HepG2 (cell line): ENCODE data around the gene FBXL2. TPM values are rescaled to one million over a fixed set of nuclear protein-coding genes. Genes with fewer than 3 reads are reported as not detected.

Experiments
- CREB1 ChIP-seq, 2 experiments: fragments of 450-650 bp in 1 of 2; IDR thresholded peaks; 2 replicates each; pipeline ENCODE4 v1.6.1; 2016 to 2017; ENCODE audit warnings: control low read depth in 1 of 2, mild to moderate bottlenecking in 1 of 2, missing compliant biosample characterization in 1 of 2, missing genetic modification characterization in 1 of 2
- EEA1 ChIP-seq: sonication (generic); formaldehyde crosslinking; IDR thresholded peaks from 2 replicates; pipeline ENCODE4 v1.5.1; 2020; ENCODE audit warnings: mild to moderate bottlenecking, missing genetic modification reagents, borderline replicate concordance
- EHMT2 ChIP-seq: fragments of 200-600 bp; sonication (generic); IDR thresholded peaks from 2 replicates; pipeline ENCODE4 v1.7.0; 2017; ENCODE audit warnings: antibody characterized with exemption, low read depth, low read length, borderline replicate concordance
- HOXD1 ChIP-seq: sonication (generic); formaldehyde crosslinking; IDR thresholded peaks from 2 replicates; pipeline ENCODE4 v1.5.0; 2020; ENCODE audit warnings: missing genetic modification reagents
- KDM2A ChIP-seq: sonication (generic); formaldehyde crosslinking; IDR thresholded peaks from 2 replicates; pipeline ENCODE4 v1.4.0; 2020; ENCODE audit warnings: low read depth, missing genetic modification reagents, borderline replicate concordance
- KDM5A ChIP-seq: fragments of 200-600 bp; sonication (generic); IDR thresholded peaks from 2 replicates; pipeline ENCODE4 v1.7.0; 2018; ENCODE audit warnings: antibody characterized with exemption, mild to moderate bottlenecking, low read length, borderline replicate concordance
- NKX3-1 ChIP-seq: sonication (generic); formaldehyde crosslinking; IDR thresholded peaks from 2 replicates; pipeline ENCODE4 v1.5.0; 2020; ENCODE audit warnings: missing genetic modification reagents
- NPAS2 ChIP-seq: sonication (generic); formaldehyde crosslinking; IDR thresholded peaks from 2 replicates; pipeline ENCODE4 v1.8.0; 2022; ENCODE audit warnings: mild to moderate bottlenecking, missing genetic modification reagents, borderline replicate concordance
- POLR2AphosphoS5 ChIP-seq: IDR thresholded peaks from 2 replicates; pipeline ENCODE4 v1.6.1; 2012; ENCODE audit warnings: low read depth, low read length
- POLR2G ChIP-seq: fragments of 200-400 bp; formaldehyde crosslinking; IDR thresholded peaks from 2 replicates; pipeline ENCODE4 v1.6.1; 2018; ENCODE audit warnings: mild to moderate bottlenecking, low read depth, low read length, moderate library complexity
- REST ChIP-seq, 2 experiments: IDR thresholded peaks; 2 replicates each; pipeline ENCODE4 v1.6.1; 2011 to 2012; ENCODE audit warnings: low read length in 2 of 2, borderline replicate concordance in 1 of 2, low read depth in 1 of 2, mild to moderate bottlenecking in 1 of 2, moderate library complexity in 1 of 2
- SMARCE1 ChIP-seq: fragments of 450-650 bp; IDR thresholded peaks from 2 replicates; pipeline ENCODE4 v1.6.1; 2017; ENCODE audit warnings: borderline replicate concordance
- SNAPC2 ChIP-seq: sonication (generic); formaldehyde crosslinking; IDR thresholded peaks from 2 replicates; pipeline ENCODE4 v1.8.1; 2022; ENCODE audit warnings: mild to moderate bottlenecking, missing genetic modification reagents
- SOX13 ChIP-seq, 3 experiments: fragments of 450-650 bp in 1 of 3; sonication (generic) in 1 of 3; formaldehyde crosslinking in 1 of 3; IDR thresholded peaks in 2 of 3; conservative IDR thresholded peaks in 1 of 3; 2 replicates each; pipeline versions ENCODE4 v1.5.0 to v1.6.1; 2016 to 2020; ENCODE audit warnings: antibody characterized with exemption in 1 of 3, mild to moderate bottlenecking in 1 of 3, missing compliant biosample characterization in 1 of 3, missing genetic modification reagents in 1 of 3, moderate library complexity in 1 of 3
- SRF ChIP-seq: IDR thresholded peaks from 2 replicates; pipeline ENCODE4 v1.6.1; 2011; ENCODE audit warnings: mild to moderate bottlenecking, low read depth, low read length, moderate library complexity
- ZBTB38 ChIP-seq: sonication (generic); formaldehyde crosslinking; IDR thresholded peaks from 2 replicates; pipeline ENCODE4 v1.5.1; 2020; ENCODE audit warnings: mild to moderate bottlenecking, missing genetic modification reagents
- ZFP36L2 ChIP-seq: sonication (generic); formaldehyde crosslinking; IDR thresholded peaks from 2 replicates; pipeline ENCODE4 v1.4.0; 2020; ENCODE audit warnings: missing genetic modification reagents
- ZMAT5 ChIP-seq: sonication (generic); formaldehyde crosslinking; IDR thresholded peaks from 2 replicates; pipeline ENCODE4 v1.5.0; 2020; ENCODE audit warnings: mild to moderate bottlenecking, low read depth, missing genetic modification reagents, borderline replicate concordance
- ZNF468 ChIP-seq: sonication (generic); formaldehyde crosslinking; IDR thresholded peaks from 2 replicates; pipeline ENCODE4 v1.8.0; 2022; ENCODE audit warnings: mild to moderate bottlenecking, moderate library complexity, missing genetic modification reagents
- ZNF501 ChIP-seq: sonication (generic); formaldehyde crosslinking; IDR thresholded peaks from 2 replicates; pipeline ENCODE4 v1.5.1; 2020; ENCODE audit warnings: mild to moderate bottlenecking, moderate library complexity, missing genetic modification reagents
- ZNF512 ChIP-seq: sonication (generic); formaldehyde crosslinking; IDR thresholded peaks from 2 replicates; pipeline ENCODE4 v1.4.0; 2020; ENCODE audit warnings: mild to moderate bottlenecking, missing genetic modification reagents
- ZNF660 ChIP-seq: sonication (generic); formaldehyde crosslinking; IDR thresholded peaks from 2 replicates; pipeline ENCODE4 v1.5.1; 2020; ENCODE audit warnings: mild to moderate bottlenecking, low read depth, missing genetic modification reagents, borderline replicate concordance
- polyA plus RNA-seq, 8 experiments: library from polyadenylated mRNA; depleted of rRNA in 3 of 8; stranded (reverse) in 7 of 8; unstranded in 1 of 8; fragments of >200 nt; fragmentation: Illumina TruSeq in 4 of 8; extraction: Trizol in 4 of 8; gene quantifications; 2 replicates each; pipeline versions ENCODE4 v1.2.1 to v1.2.3, GENCODE V29; 2011 to 2016; ENCODE audit warnings: low read depth in 4 of 8, missing spikeins in 1 of 8, mixed read lengths in 1 of 8; ENCODE audit not compliant: insufficient read depth in 1 of 8
- total RNA-seq, 5 experiments: library from RNA; depleted of rRNA; stranded (reverse); fragments of >200 nt; fragmentation: Illumina TruSeq; extraction: Trizol; gene quantifications; 2 replicates each; pipeline ENCODE4 v1.2.3, GENCODE V29; 2016; ENCODE audit warnings: low read depth in 1 of 5
- TF ChIP-seq, protein P1 (sequence below): sonication (generic); formaldehyde crosslinking; IDR thresholded peaks from 2 replicates; pipeline ENCODE4 v1.8.0; 2022; ENCODE audit warnings: missing genetic modification reagents, mild to moderate bottlenecking, inconsistent platforms, borderline replicate concordance

FBXL2 gene
- total and polyA plus RNA-seq, 2 of the 13 experiments (the other 11 are each of a cell fraction or from before 2014, with no cell fraction given) = 1.8 to 5.0 TPM

DNA sequence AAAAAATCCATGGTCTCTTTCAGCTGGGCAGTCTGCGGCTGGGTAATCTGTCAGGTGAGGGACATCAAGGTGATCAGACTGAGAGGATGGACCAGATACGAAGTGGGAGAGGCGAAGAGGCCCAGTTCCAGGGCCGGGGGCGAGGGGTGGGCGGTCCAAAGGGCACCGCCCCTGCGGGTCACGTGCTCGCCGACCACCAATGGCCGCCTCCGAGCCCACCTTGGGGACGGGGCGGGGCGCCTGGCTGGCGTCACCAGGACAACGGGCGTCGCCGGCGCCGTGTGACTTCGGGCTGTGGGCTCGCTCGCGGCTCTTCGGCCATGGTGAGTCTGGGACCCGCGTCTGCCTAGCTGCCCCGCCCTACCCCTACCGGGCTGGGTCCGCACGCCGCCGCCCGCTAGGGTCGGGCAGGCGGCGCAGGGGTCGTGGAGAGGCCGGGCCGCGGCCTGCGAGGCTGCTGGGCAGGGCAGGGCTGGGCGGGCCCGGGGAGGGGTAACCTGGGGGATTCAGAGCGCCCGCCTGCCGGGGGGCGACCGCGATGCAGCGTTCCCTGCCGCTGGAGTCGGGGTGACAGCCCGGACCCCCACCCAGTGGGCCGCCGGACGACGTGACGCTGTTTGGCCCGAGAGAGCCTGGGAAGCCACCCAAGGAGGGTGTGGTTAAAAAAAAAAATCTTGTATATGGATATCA, at the start of gene FBXL2 (continued):
- no peak for TF ChIP-seq SOX13 (IDR thresholded peaks at IDR 0.05)
- TF ChIP-seq SOX13 (CRISPR knock-in tag; conservative IDR thresholded peaks at IDR 0.05 in 1 of 2, IDR thresholded peaks at IDR 0.05 in 1 of 2) = no peak
- no peak for TF ChIP-seq KDM5A
- no peak for TF ChIP-seq HOXD1 (CRISPR knock-in tag)
- no peak for TF ChIP-seq ZNF512 (CRISPR knock-in tag)
- TF ChIP-seq ZMAT5 (CRISPR knock-in tag) = no peak
- no peak for TF ChIP-seq REST (IDR thresholded peaks at IDR 0.05; ENCODE audit: borderline replicate concordance in 1 of 2, low read depth in 1 of 2, low read length in 2 of 2)
- no peak for TF ChIP-seq EEA1 (CRISPR knock-in tag)
- no peak for TF ChIP-seq SRF
- no peak for TF ChIP-seq NPAS2 (CRISPR knock-in tag)
- TF ChIP-seq ZNF501 (CRISPR knock-in tag) = no peak
- TF ChIP-seq ZNF660 (CRISPR knock-in tag) = no peak
- TF ChIP-seq NKX3-1 (CRISPR knock-in tag) = no peak
- TF ChIP-seq CREB1 (IDR thresholded peaks at IDR 0.05) = no peak
- TF ChIP-seq CREB1 (CRISPR knock-in tag; IDR thresholded peaks at IDR 0.05) = no peak
- TF ChIP-seq, protein P1, sequence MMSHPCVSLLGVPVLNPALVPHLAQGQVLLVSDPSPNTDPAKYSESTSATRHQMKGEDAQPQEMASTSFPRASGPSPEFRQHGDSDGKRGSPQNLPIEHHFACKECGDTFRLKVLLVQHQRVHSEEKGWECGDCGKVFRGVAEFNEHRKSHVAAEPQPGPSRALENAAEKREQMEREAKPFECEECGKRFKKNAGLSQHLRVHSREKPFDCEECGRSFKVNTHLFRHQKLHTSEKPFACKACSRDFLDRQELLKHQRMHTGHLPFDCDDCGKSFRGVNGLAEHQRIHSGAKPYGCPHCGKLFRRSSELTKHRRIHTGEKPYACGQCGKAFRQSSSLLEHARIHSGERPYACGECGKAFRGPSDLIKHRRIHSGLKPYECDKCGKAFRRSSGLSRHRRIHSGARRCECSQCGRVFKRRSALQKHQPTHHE (CRISPR knock-in tag) = no peak
- no peak for TF ChIP-seq POLR2AphosphoS5
- no peak for TF ChIP-seq SMARCE1
- no peak for TF ChIP-seq EHMT2
- 0 out of 2 replicates have a peak, but pooled peaks have one; percentile 33 for TF ChIP-seq ZBTB38
- TF ChIP-seq KDM2A = peak; percentile 53; the same call in 1 of the 2 replicates
- no peak for TF ChIP-seq SNAPC2
- TF ChIP-seq ZNF468 (CRISPR knock-in tag) = no peak
- no peak for TF ChIP-seq ZFP36L2 (CRISPR knock-in tag)
- no peak for TF ChIP-seq POLR2G
